ENCODE data around the gene VIPR2. TPM values are rescaled to one million over a fixed set of nuclear protein-coding genes. Genes with fewer than 3 reads are reported as not detected.

Gene VIPR2
- polyA plus RNA-seq, 3 donors = not detected

- no peak for DNase-seq
- H3K9me3 ChIP-seq (replicated peaks in 1 of 2; ENCODE audit: control insufficient read depth in 1 of 2, insufficient read depth in 1 of 2, low read length in 2 of 2) = no peaks in the 10 kb centered on the region
- H3K9ac ChIP-seq (ENCODE audit: insufficient read depth, low read length, poor library complexity, severe bottlenecking) = no peak overlapping the region
- Mint-ChIP-seq H3K4me3 (no peak overlapping the region), H3K27ac (peak overlapping the region in 1 of 7 donors; percentile 53), H3K4me1 (peaks cover 16% of the 10 kb centered on the region), H3K9me3 (peaks cover 0 to 4% (median 0%) of the 10 kb centered on the region in 7 donors), H3K36me3 (no peaks in the 10 kb centered on the region), H3K27me3 (ENCODE audit: low read depth in 3 of 3) (peaks cover 2 to 5% (median 2%) of the 10 kb centered on the region in 3 donors)
- no peaks in the 10 kb centered on the region for H4K20me1 ChIP-seq (ENCODE audit: insufficient read depth, low read length)
- no peak overlapping the region for H3K4me3 ChIP-seq (replicated peaks in 1 of 3; ENCODE audit: low read depth in 2 of 3, low read length in 3 of 3)
- no peak overlapping the region for H3K27ac ChIP-seq (ENCODE audit: low read depth in 1 of 2, low read length in 2 of 2)
- H3K4me1 ChIP-seq (ENCODE audit: control insufficient read depth in 1 of 2, insufficient read depth in 2 of 2, low read length in 2 of 2) = peaks cover 8 to 15% of the 10 kb centered on the region in 2 donors
- no peak overlapping the region for H3K4me2 ChIP-seq (replicated peaks; ENCODE audit: extremely low read depth, low read length, poor library complexity, severe bottlenecking)
- intact Hi-C loops (cut with micrococcal nuclease) = no loop called here
- whole genome bisulfite sequencing (ENCODE audit: insufficient coverage) = 94% methylated on average over 9 of the region's 13 CpGs
- no peaks in the 10 kb centered on the region for H3K27me3 ChIP-seq (ENCODE audit: control insufficient read depth in 2 of 2, insufficient read depth in 2 of 2, low read length in 2 of 2)
- H3K36me3 ChIP-seq (replicated peaks in 1 of 2; ENCODE audit: control insufficient read depth in 1 of 2, insufficient read depth in 2 of 2, low read length in 2 of 2) = no peaks in the 10 kb centered on the region
- no peak for TF ChIP-seq CTCF (IDR thresholded peaks at IDR 0.05)
- no peak overlapping the region for H2AFZ ChIP-seq (ENCODE audit: insufficient read depth, low read depth, low read length, poor library complexity, severe bottlenecking)
- no peaks in the 10 kb centered on the region for H3K79me2 ChIP-seq (ENCODE audit: insufficient read depth, low read length)
Measured at GRCh38 chr7:159192725-159193453, 48.2 kb upstream of the VIPR2 start.

GRCh38 chr7:159192013-159192412 lies 47.3 kb upstream of the VIPR2 start:
- H4K20me1 ChIP-seq (ENCODE audit: insufficient read depth, low read length) = no peaks in the 10 kb centered on the region
- H3K4me3 ChIP-seq (replicated peaks in 1 of 3; ENCODE audit: low read depth in 2 of 3, low read length in 3 of 3) = no peak overlapping the region
- no peaks in the 10 kb centered on the region for H3K27me3 ChIP-seq (ENCODE audit: control insufficient read depth in 2 of 2, insufficient read depth in 2 of 2, low read length in 2 of 2)
- no peak overlapping the region for H2AFZ ChIP-seq (ENCODE audit: insufficient read depth, low read depth, low read length, poor library complexity, severe bottlenecking)
- Mint-ChIP-seq H3K27ac (no peak overlapping the region), H3K36me3 (no peaks in the 10 kb centered on the region), H3K27me3 (ENCODE audit: low read depth in 3 of 3) (peaks cover 0 to 3% (median under 1%) of the 10 kb centered on the region in 3 donors), H3K9me3 (peaks cover 0 to 5% (median 0%) of the 10 kb centered on the region in 7 donors), H3K4me3 (no peak overlapping the region), H3K4me1 (peaks cover 9% of the 10 kb centered on the region)
- H3K36me3 ChIP-seq (replicated peaks in 1 of 2; ENCODE audit: control insufficient read depth in 1 of 2, insufficient read depth in 2 of 2, low read length in 2 of 2) = no peaks in the 10 kb centered on the region
- H3K9ac ChIP-seq (ENCODE audit: insufficient read depth, low read length, poor library complexity, severe bottlenecking) = no peak overlapping the region
- 63% methylated on average over 3 of the region's 3 CpGs for WGBS (ENCODE audit: insufficient coverage)
- TF ChIP-seq CTCF (IDR thresholded peaks at IDR 0.05) = no peak
- no peak overlapping the region for H3K4me2 ChIP-seq (replicated peaks; ENCODE audit: extremely low read depth, low read length, poor library complexity, severe bottlenecking)
- H3K4me1 ChIP-seq (ENCODE audit: control insufficient read depth in 1 of 2, insufficient read depth in 2 of 2, low read length in 2 of 2) = peaks cover 2 to 6% of the 10 kb centered on the region in 2 donors
- no peak overlapping the region for H3K27ac ChIP-seq (ENCODE audit: low read depth in 1 of 2, low read length in 2 of 2)
- no peaks in the 10 kb centered on the region for H3K9me3 ChIP-seq (replicated peaks in 1 of 2; ENCODE audit: control insufficient read depth in 1 of 2, insufficient read depth in 1 of 2, low read length in 2 of 2)
- no peak for DNase-seq
- intact Hi-C loops (cut with micrococcal nuclease) = no loop called here
- H3K79me2 ChIP-seq (ENCODE audit: insufficient read depth, low read length) = no peaks in the 10 kb centered on the region

Measured in CD14-positive monocyte (primary cell).